OCI-LY7 (cell line): ENCODE results near the gene DMRT3. TPM values are rescaled to one million over a fixed set of nuclear protein-coding genes. Genes with fewer than 3 reads are reported as not detected.

ENCODE experiments used
- BruUV-seq: library from RNA; stranded (reverse); fragments of 400-500 nt; replicated peaks from 2 replicates; lab custom pipeline; 2021; lab: Mats Ljungman, UMichigan
- CTCF ChIA-PET: fragments of 300-600 bp; sonication (Branson Sonifier 250); formaldehyde crosslinking; loops from one replicate; lab custom pipeline; 2022; ENCODE audit warnings: antibody characterized with exemption; ENCODE audit not compliant: unreplicated experiment; lab: Charles Lee
- POLR2A ChIA-PET: fragments of 300-600 bp; sonication (Branson Sonifier 250); formaldehyde crosslinking; loops from one replicate; lab custom pipeline; 2022; ENCODE audit warnings: antibody characterized with exemption; lab: Charles Lee
- DNase-seq: peaks from one replicate; pipeline ENCODE4 v3.0.0-alpha.2; 2015; ENCODE audit warnings: low spot score
- H2AFZ ChIP-seq: fragments of 200-600 bp; sonication (generic), shearing (Covaris generic); 2 replicates; pipeline ENCODE4 v1.6.1; 2014; ENCODE audit warnings: mild to moderate bottlenecking, antibody characterized with exemption, low read length, moderate library complexity
- H3K27ac ChIP-seq: fragments of 200-600 bp; sonication (generic); 2 replicates; pipeline ENCODE4 v1.5.1; 2014; ENCODE audit warnings: mixed run types, low read depth, mild to moderate bottlenecking, moderate library complexity, low read length, inconsistent platforms; ENCODE audit not compliant: poor library complexity, severe bottlenecking
- H3K36me3 ChIP-seq: fragments of 200-600 bp; sonication (generic); 2 replicates; pipeline ENCODE4 v1.6.1; 2014; ENCODE audit warnings: mild to moderate bottlenecking, antibody characterized with exemption, low read length, moderate library complexity, mixed read lengths; ENCODE audit not compliant: insufficient read depth
- H3K4me1 ChIP-seq: fragments of 200-600 bp; sonication (generic); 2 replicates; pipeline ENCODE4 v1.5.1; 2014; ENCODE audit warnings: mild to moderate bottlenecking, low read length; ENCODE audit not compliant: insufficient read depth, poor library complexity, severe bottlenecking
- H3K4me2 ChIP-seq: fragments of 200-600 bp; sonication (generic); 2 replicates; pipeline ENCODE4 v1.6.1; 2014; ENCODE audit warnings: mild to moderate bottlenecking, low read length
- H3K4me3 ChIP-seq: fragments of 200-600 bp; sonication (generic); 2 replicates; pipeline ENCODE4 v1.5.1; 2014; ENCODE audit warnings: mild to moderate bottlenecking, low read depth, low read length; ENCODE audit not compliant: poor library complexity, severe bottlenecking
- H3K79me2 ChIP-seq: fragments of 200-600 bp; sonication (generic); 2 replicates; pipeline ENCODE4 v1.6.1; 2016; ENCODE audit warnings: low read depth, mild to moderate bottlenecking, low read length, moderate library complexity, mixed read lengths; ENCODE audit not compliant: insufficient read depth
- H3K9me2 ChIP-seq: fragments of 200-600 bp; sonication (generic); 2 replicates; pipeline ENCODE4 v1.6.1; 2016; ENCODE audit warnings: mild to moderate bottlenecking, low read length, mixed read lengths; ENCODE audit not compliant: insufficient read depth
- H3K9me3 ChIP-seq: fragments of 200-600 bp; sonication (generic); 2 replicates; pipeline ENCODE4 v1.6.1; 2014; ENCODE audit warnings: mild to moderate bottlenecking, mixed run types, low read length, mixed read lengths
- H4K20me1 ChIP-seq: fragments of 200-600 bp; sonication (generic); 2 replicates; pipeline ENCODE4 v1.6.1; 2014; ENCODE audit warnings: mild to moderate bottlenecking, antibody characterized with exemption, low read length, moderate library complexity, mixed read lengths; ENCODE audit not compliant: insufficient read depth
- CTCF ChIP-seq: fragments of 200-600 bp; sonication (generic); conservative IDR thresholded peaks from 2 replicates; pipeline ENCODE4 v1.5.1; 2014; ENCODE audit warnings: mild to moderate bottlenecking, antibody characterized with exemption, low read length, moderate library complexity, mixed read lengths
- EZH2phosphoT487 ChIP-seq: fragments of 200-600 bp; sonication (generic); IDR thresholded peaks from 2 replicates; pipeline ENCODE4 v1.6.1; 2018; ENCODE audit warnings: low read depth, borderline replicate concordance, mild to moderate bottlenecking, mixed run types, antibody characterized with exemption, low read length, moderate library complexity, mixed read lengths
- intact Hi-C: fragments of 100-400 bp; cut with micrococcal nuclease; formaldehyde crosslinking; loops from one replicate; pipeline ENCODE4 v1.10.0; 2022; ENCODE audit not compliant: unreplicated experiment
- small RNA-seq: library from RNA; depleted of rRNA; stranded (forward); fragments of <200 nt; gene quantifications from one replicate; pipeline ENCODE3, GENCODE V24; 2014
- total RNA-seq, 2 experiments: library from RNA; depleted of rRNA in 1 of 2; stranded (reverse); fragments of >200 nt in 1 of 2; shearing (Covaris generic) in 1 of 2; gene quantifications; 2 replicates each; pipeline ENCODE4 v1.2.3, GENCODE V29; 2014 to 2022

The DMRT3 gene
- total RNA-seq, 2 experiments from 2014 or later: not detected

- H3K36me3 ChIP-seq: no peaks in the 10 kb centered on the region
- H2AFZ ChIP-seq: no peak overlapping the region
- BruUV-seq: no TSS peak
- H3K4me2 ChIP-seq: no peak overlapping the region
- H3K4me3 ChIP-seq: no peak overlapping the region
- H3K9me3 ChIP-seq: no peaks in the 10 kb centered on the region
- DNase-seq: no peak
- H3K9me2 ChIP-seq: no peaks in the 10 kb centered on the region
- no peaks in the 10 kb centered on the region for H3K4me1 ChIP-seq
- TF ChIP-seq CTCF (no peak), EZH2phosphoT487 (no peak)
- no peaks in the 10 kb centered on the region for H3K79me2 ChIP-seq
- intact Hi-C loops: no loop called here
- CTCF ChIA-PET: no interaction called here
- no peak overlapping the region for H3K27ac ChIP-seq
- H4K20me1 ChIP-seq: no peaks in the 10 kb centered on the region
- POLR2A ChIA-PET: no interaction called here
Measured at GRCh38 chr9:1039589-1039988, 63.1 kb downstream of the DMRT3 start.

Small RNA genes lying within 50 kb of the gene (small RNA-seq; reads per million reads assigned to genes)
- gene RNU6-1073P: not detected

Other genes with a start within 250 kb of the DMRT3 start
- not detected in 2 replicates for gene DMRT1, start 135.0 kb upstream of the DMRT3 start, total RNA-seq (2014; rRNA removed; shearing (Covaris generic))
- gene DMRT1, start 135.0 kb upstream of the DMRT3 start, total RNA-seq (2022): not detected in 2 replicates
- 12.2 and 14.7 TPM in 2 replicates for gene DMRT2, start 73.7 kb downstream of the DMRT3 start, total RNA-seq (2014; rRNA removed; shearing (Covaris generic))
- 18.9 and 22.5 TPM in 2 replicates for gene DMRT2, start 73.7 kb downstream of the DMRT3 start, total RNA-seq (2022)